Neutrophil (primary cell): ENCODE measurements around the gene ACE2.

Source experiments
- H3K27ac ChIP-seq: fragments of 200-600 bp; sonication (generic); 2 replicates; pipeline ENCODE4 v1.5.1; 2016; ENCODE audit warnings: mild to moderate bottlenecking, moderate library complexity
- H3K27me3 ChIP-seq: fragments of 200-600 bp; sonication (generic); 2 replicates; pipeline ENCODE4 v1.6.0; 2016; ENCODE audit warnings: mild to moderate bottlenecking
- H3K36me3 ChIP-seq: fragments of 200-600 bp; sonication (generic); 2 replicates; pipeline ENCODE4 v1.5.1; 2017
- H3K4me1 ChIP-seq, 2 experiments: fragments of 200-600 bp in 1 of 2; sonication (generic) in 1 of 2; 1 replicate in 1 of 2; 2 replicates in 1 of 2; pipeline versions ENCODE4 v1.5.1 to v1.6.1; 2013 to 2016; ENCODE audit warnings: low read depth in 1 of 2, low read length in 1 of 2, mild to moderate bottlenecking in 1 of 2, moderate library complexity in 1 of 2; ENCODE audit not compliant: control insufficient read depth in 1 of 2, insufficient read depth in 1 of 2
- H3K4me3 ChIP-seq, 2 experiments: fragments of 200-600 bp in 1 of 2; sonication (generic) in 1 of 2; 1 replicate in 1 of 2; 2 replicates in 1 of 2; pipeline ENCODE4 v1.5.1; 2013 to 2016; ENCODE audit warnings: low read depth in 1 of 2, low read length in 1 of 2, mild to moderate bottlenecking in 1 of 2, moderate library complexity in 1 of 2
- H3K9me3 ChIP-seq: fragments of 200-600 bp; sonication (generic); 2 replicates; pipeline ENCODE4 v1.5.1; 2016
- CTCF ChIP-seq: fragments of 200-600 bp; sonication (generic); IDR thresholded peaks from 2 replicates; pipeline ENCODE4 v1.5.1; 2016; ENCODE audit warnings: antibody characterized with exemption

Gene ACE2

DNA sequence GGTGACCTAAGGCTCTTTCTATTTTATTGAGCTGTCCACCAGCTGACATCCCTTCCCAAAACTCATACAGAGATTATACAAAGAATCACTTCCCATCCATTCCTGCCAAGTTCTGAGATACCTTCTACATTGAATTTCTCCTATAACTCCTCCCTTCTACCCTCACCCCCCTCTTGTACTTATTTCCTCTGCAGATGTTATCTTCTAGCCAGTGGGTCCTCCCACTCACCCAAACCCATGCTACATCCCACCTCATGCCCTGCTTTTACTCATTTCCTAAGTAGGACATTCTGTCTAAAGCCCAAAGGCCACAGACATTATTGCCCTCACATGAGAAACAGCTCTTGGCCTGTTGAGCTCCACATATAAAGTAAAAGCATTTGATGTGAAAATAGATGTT lies 71.6 kb downstream of the ACE2 start:
- no peak overlapping the region for H3K27ac ChIP-seq
- peaks cover 90% of the 10 kb centered on the region for H3K36me3 ChIP-seq
- TF ChIP-seq CTCF, result no peak
- no peaks in the 10 kb centered on the region for H3K4me1 ChIP-seq
- no peak overlapping the region for H3K4me3 ChIP-seq
- no peaks in the 10 kb centered on the region for H3K9me3 ChIP-seq
- H3K27me3 ChIP-seq, result no peaks in the 10 kb centered on the region

- Histone ChIP-seq H3K36me3 (peaks cover 86% of the 10 kb centered on the region), H3K27ac (no peak overlapping the region), H3K27me3 (no peaks in the 10 kb centered on the region), H3K9me3 (no peaks in the 10 kb centered on the region), H3K4me3 (no peak overlapping the region), H3K4me1 (no peaks in the 10 kb centered on the region)
- no peak for TF ChIP-seq CTCF
Measured at GRCh38 chrX:15525664-15526416, 74.9 kb downstream of the ACE2 start.

- no peak overlapping the region for H3K27ac ChIP-seq
- H3K4me1 ChIP-seq, result no peaks in the 10 kb centered on the region
- no peaks in the 10 kb centered on the region for H3K9me3 ChIP-seq
- H3K27me3 ChIP-seq, result no peaks in the 10 kb centered on the region
- no peak overlapping the region for H3K4me3 ChIP-seq
- peaks cover 84% of the 10 kb centered on the region for H3K36me3 ChIP-seq
- no peak for TF ChIP-seq CTCF
Measured at GRCh38 chrX:15524417-15524816, 76.3 kb downstream of the ACE2 start.

- H3K4me1 ChIP-seq, result no peaks in the 10 kb centered on the region
- H3K27ac ChIP-seq, result no peak overlapping the region
- no peak for TF ChIP-seq CTCF
- H3K27me3 ChIP-seq, result no peaks in the 10 kb centered on the region
- peaks cover 87% of the 10 kb centered on the region for H3K36me3 ChIP-seq
- no peak overlapping the region for H3K4me3 ChIP-seq
- no peaks in the 10 kb centered on the region for H3K9me3 ChIP-seq
Measured at GRCh38 chrX:15523088-15523487, 77.7 kb downstream of the ACE2 start.

- H3K27ac ChIP-seq, result no peak overlapping the region
- H3K4me3 ChIP-seq, result no peak overlapping the region
- H3K36me3 ChIP-seq, result peaks cover 88% of the 10 kb centered on the region
- H3K27me3 ChIP-seq, result no peaks in the 10 kb centered on the region
- TF ChIP-seq CTCF, result no peak
- H3K4me1 ChIP-seq, result no peaks in the 10 kb centered on the region
- no peaks in the 10 kb centered on the region for H3K9me3 ChIP-seq
Measured at GRCh38 chrX:15522464-15522863, 78.3 kb downstream of the ACE2 start.
